Heart left ventricle (tissue), 13 donors: ENCODE measurements around the gene ZNF669.

Experiments
- POLR2A ChIP-seq, 2 donors: fragments of 450-650 bp; IDR thresholded peaks; one replicate each; pipeline ENCODE4 v1.6.1; 2017; ENCODE audit warnings: antibody characterized with exemption in 2 of 2, mild to moderate bottlenecking in 2 of 2, moderate library complexity in 2 of 2
- TF ChIP-seq, protein P1 (sequence below), 12 donors: fragments of 200-600 bp; sonication (generic) in 4 of 12; IDR thresholded peaks; one replicate each; pipeline versions ENCODE4 v1.5.0 to v1.8.0; 2018 to 2022; ENCODE audit warnings: antibody characterized with exemption in 12 of 12, mild to moderate bottlenecking in 5 of 12
- donor health status: ischemic (EF 13 %, LVEDD 7.1; RV severe dilation, severe dysfunction).
- donor health status: DM: no; HTN: yes; CAD: no.
- donor health status: DM: no; HTN: no; CAD: no.
- donor health status: ischemic (EF 25% LVEDD 6.9; RV normal size, moderate dysfunction).
- donor health status: ischemic (EF 25% LVEDD 5.7; RV mildly dilated, moderate dysfunction).
- donor health status: ischemic (EF 35%, LVEDD 5.7; RV mildly dilated, moderate dysfunction).
- donor health status: nonischemic (EF 11% LVEDD 7.7; RV severe dilation, severe dysfunction).
- donor health status: DM: yes; HTN: yes; CAD: no.
- donor health status: PGD.
- donor health status: ischemic (EF 29% LVEDD 5.4; RV normal size, mild dysfunction).
- donor health status: nonischemic (EF 23%, LVEDD 6.1; RV moderate dilation, normal function).

DNA sequence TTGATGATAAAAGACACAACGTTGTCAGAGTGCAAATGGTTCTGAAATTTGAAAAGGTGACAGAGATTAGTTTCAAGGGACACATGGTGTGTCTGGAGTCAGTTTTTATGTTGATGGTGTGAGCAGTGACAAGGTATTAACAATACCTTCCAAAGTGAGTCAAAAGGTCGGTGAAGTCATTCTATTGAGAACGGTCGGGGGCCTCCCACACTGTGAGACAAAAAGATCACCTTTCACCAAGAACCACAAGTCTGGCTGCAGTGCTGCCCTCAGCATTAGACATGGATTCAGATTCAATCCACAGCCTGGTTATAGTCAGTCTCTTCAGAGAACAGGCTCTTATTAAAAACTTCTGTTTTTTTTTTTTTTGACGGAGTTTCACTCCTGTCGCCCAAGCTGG is 41.1 kb upstream of the ZNF669 start:
- TF ChIP-seq, protein P1, sequence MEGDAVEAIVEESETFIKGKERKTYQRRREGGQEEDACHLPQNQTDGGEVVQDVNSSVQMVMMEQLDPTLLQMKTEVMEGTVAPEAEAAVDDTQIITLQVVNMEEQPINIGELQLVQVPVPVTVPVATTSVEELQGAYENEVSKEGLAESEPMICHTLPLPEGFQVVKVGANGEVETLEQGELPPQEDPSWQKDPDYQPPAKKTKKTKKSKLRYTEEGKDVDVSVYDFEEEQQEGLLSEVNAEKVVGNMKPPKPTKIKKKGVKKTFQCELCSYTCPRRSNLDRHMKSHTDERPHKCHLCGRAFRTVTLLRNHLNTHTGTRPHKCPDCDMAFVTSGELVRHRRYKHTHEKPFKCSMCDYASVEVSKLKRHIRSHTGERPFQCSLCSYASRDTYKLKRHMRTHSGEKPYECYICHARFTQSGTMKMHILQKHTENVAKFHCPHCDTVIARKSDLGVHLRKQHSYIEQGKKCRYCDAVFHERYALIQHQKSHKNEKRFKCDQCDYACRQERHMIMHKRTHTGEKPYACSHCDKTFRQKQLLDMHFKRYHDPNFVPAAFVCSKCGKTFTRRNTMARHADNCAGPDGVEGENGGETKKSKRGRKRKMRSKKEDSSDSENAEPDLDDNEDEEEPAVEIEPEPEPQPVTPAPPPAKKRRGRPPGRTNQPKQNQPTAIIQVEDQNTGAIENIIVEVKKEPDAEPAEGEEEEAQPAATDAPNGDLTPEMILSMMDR (IDR thresholded peaks at IDR 0.05): no peak
- no peak for TF ChIP-seq POLR2A (IDR thresholded peaks at IDR 0.05)
